Stromal cell of bone marrow (primary cell): ENCODE measurements around the gene ARL6IP1.
"Not testable (repeated sequence)": the region's sequence is repeated elsewhere in the genome, so short reads cannot be mapped to it uniquely, and the experiment has no call there.

Experiments used
- DNase-seq: peaks from one replicate; pipeline ENCODE4 v3.0.0-alpha.2; 2012; ENCODE audit warnings: low read depth

ARL6IP1 gene

DNA sequence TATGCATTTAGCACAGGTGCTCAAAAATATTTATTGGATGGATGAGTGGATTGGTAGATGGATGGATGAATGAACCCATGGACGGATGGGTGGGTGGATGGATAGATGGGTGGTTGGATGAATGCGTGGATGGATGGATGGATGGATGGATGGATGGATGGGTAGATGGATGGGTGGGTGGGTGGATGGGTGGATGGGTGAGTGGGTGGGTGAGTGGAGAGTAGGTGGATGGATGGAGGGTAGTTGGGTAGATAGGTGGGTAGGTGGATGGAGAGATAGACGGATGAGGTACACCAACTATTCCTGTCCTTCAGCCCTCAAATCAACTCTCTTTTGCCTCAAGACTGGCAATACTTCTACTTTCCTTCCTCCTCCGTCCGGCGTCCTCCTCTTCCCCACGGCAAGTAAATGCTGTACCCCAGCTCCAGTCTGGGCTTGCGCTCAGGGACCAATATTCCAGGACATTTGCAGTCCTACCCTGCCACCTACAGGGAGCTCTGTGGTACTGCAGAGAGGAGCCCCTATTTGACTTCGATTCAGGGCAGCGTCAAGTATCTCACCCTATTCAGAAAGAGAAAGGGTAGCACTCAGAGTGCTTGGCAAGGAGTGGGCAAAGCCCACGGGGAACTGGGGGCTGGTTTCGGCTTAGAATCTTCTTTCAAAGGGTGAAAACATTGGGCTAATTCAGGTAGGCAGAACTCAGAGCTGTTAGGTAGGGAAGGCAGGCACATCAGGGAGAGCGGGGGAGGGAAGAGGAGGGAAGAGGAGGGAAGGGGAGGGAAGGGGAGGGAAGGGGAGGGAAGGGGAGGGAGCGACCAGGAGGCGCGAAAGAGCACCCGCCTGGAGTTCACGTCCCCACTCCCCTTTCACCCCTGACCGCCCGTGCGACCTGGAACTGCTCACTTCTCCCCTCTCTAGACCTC lies 41.5 kb downstream of the ARL6IP1 start:
- not testable (repeated sequence) for DNase-seq

DNA sequence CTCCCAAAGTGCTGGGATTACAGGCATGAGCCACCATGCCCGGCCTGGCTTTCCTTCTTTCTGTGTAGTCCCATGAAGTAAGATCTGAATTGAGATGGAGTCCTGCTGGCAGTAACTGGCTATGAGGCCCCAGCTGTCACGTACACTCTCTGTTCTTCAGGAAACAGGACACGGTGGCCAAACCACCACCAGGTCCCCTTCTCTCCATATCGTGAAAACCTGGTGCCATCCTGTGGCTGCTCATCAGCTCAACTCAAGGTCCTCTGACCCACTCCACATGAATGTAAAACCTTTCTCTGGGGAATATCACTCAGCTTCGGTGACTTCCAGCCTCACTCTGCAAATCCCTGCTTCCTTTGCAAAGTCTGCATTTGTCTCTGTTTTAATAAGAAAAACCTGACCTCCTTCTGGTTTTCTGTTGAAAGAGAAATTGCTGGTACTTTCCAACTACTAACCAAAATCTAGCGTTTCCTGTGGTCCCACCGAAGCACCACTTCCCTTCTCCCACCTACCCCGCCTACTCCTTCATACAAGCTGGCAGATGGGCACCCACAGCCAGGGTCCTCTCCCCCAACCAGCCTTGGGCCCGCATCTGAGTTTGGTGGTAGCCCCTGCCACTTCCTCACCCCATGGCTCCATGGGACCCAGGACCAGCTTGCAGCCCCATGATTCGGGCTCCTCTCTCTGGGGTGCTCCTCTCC lies 43.2 kb downstream of the ARL6IP1 start:
- DNase-seq, result not testable (repeated sequence)

DNA sequence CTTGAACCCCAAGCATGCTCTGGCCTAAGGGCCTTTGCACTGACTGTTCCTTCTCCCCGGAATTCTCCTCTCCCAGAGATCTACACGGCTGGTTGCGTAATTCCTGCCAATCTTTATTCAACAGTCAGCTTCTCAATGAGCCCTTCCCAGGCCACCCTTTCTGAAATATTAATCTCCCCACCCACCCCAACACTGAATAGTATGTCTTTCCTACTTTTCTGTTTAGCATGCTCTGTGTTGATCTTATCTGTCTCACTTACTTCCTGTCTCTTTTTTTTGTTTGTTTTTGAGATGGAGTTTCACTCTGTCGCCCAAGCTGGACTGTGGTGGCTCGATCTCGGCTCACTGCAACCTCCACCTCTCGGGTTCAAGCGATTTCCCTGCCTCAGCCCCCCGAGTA lies 44.7 kb downstream of the ARL6IP1 start:
- not testable (repeated sequence) for DNase-seq

DNA sequence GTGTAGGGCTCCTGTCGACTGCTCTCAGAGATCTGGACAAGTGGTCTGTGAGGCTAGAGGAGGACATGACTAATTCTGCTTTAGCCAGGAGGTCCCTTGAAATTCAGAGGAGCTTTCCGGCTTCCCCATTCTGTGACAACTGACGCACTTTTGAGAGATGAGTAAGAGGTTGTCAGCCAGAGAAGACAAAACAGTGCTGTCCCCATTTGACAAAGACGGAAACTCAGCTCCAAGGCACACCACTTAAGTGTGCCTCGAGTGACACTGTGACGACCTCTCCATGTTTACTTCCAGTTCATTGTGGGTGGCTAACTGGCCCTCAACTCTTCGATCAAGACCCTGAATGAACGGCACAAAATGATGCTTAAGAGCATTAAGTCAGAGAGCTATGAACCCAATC lies 58.5 kb downstream of the ARL6IP1 start:
- not testable (repeated sequence) for DNase-seq
